GM19328 (cell line): ENCODE measurements around the gene AKAP6.

Experiments
- ATAC-seq: cut with Tn5 transposase; IDR thresholded peaks from one replicate; pipeline ENCODE4 v1.9.1; 2021; ENCODE audit warnings: mild to moderate bottlenecking, moderate library complexity; ENCODE audit not compliant: unreplicated experiment

Gene AKAP6

GRCh38 chr14:32472512-32473463 lies 143.7 kb downstream of the AKAP6 start:
- ATAC-seq, result no peak

GRCh38 chr14:32473464-32473855 lies 144.4 kb downstream of the AKAP6 start:
- ATAC-seq, result no peak

GRCh38 chr14:32474478-32475195 lies 145.5 kb downstream of the AKAP6 start:
- no peak for ATAC-seq

GRCh38 chr14:32476532-32476931 lies 147.4 kb downstream of the AKAP6 start:
- ATAC-seq, result no peak

GRCh38 chr14:32477396-32477795 lies 148.3 kb downstream of the AKAP6 start:
- ATAC-seq, result no peak

- ATAC-seq, result no peak
These were observed 149.0 kb downstream of the AKAP6 start for GRCh38 chr14:32478050-32478449.

- no peak for ATAC-seq
These were observed 151.2 kb downstream of the AKAP6 start for GRCh38 chr14:32480337-32480736.

GRCh38 chr14:32481707-32482106 lies 152.6 kb downstream of the AKAP6 start:
- ATAC-seq, result no peak

GRCh38 chr14:32491416-32492016 lies 162.4 kb downstream of the AKAP6 start:
- ATAC-seq, result no peak

- no peak for ATAC-seq
These were observed 163.4 kb downstream of the AKAP6 start for GRCh38 chr14:32492457-32492856.

- no peak for ATAC-seq
These were observed 165.7 kb downstream of the AKAP6 start for GRCh38 chr14:32494609-32495434.

GRCh38 chr14:32495435-32495734 lies 166.3 kb downstream of the AKAP6 start:
- ATAC-seq, result no peak

GRCh38 chr14:32497248-32497647 lies 168.2 kb downstream of the AKAP6 start:
- no peak for ATAC-seq

GRCh38 chr14:32507029-32507984 lies 178.2 kb downstream of the AKAP6 start:
- no peak for ATAC-seq

GRCh38 chr14:32508281-32508680 lies 179.2 kb downstream of the AKAP6 start:
- no peak for ATAC-seq

GRCh38 chr14:32509632-32510187 lies 180.6 kb downstream of the AKAP6 start:
- ATAC-seq, result no peak

GRCh38 chr14:32510815-32511214 lies 181.7 kb downstream of the AKAP6 start:
- ATAC-seq, result no peak

- ATAC-seq, result no peak
These were observed 183.2 kb downstream of the AKAP6 start for GRCh38 chr14:32512348-32512747.

- no peak for ATAC-seq
These were observed 183.7 kb downstream of the AKAP6 start for GRCh38 chr14:32512813-32513212.
